ENCODE data around the gene CEMIP2. TPM values are rescaled to one million over a fixed set of nuclear protein-coding genes. Genes with fewer than 3 reads are reported as not detected.

Gene CEMIP2
- total RNA-seq, 2 donors from 2014 or later: 15.6 to 87.7 TPM

- Histone ChIP-seq H3K36me3 (no peaks in the 10 kb centered on the region), H3K27me3 (no peaks in the 10 kb centered on the region), H3K9me3 (no peaks in the 10 kb centered on the region), H3K4me1 (peaks cover 0 to 21% of the 10 kb centered on the region in 2 donors), H3K4me3 (peak overlapping the region; percentile 74), H3K27ac (peak overlapping the region; percentile 90 to 97)
- DNase-seq (ENCODE audit: low spot score): peak; percentile 89
- TF ChIP-seq, protein P1, sequence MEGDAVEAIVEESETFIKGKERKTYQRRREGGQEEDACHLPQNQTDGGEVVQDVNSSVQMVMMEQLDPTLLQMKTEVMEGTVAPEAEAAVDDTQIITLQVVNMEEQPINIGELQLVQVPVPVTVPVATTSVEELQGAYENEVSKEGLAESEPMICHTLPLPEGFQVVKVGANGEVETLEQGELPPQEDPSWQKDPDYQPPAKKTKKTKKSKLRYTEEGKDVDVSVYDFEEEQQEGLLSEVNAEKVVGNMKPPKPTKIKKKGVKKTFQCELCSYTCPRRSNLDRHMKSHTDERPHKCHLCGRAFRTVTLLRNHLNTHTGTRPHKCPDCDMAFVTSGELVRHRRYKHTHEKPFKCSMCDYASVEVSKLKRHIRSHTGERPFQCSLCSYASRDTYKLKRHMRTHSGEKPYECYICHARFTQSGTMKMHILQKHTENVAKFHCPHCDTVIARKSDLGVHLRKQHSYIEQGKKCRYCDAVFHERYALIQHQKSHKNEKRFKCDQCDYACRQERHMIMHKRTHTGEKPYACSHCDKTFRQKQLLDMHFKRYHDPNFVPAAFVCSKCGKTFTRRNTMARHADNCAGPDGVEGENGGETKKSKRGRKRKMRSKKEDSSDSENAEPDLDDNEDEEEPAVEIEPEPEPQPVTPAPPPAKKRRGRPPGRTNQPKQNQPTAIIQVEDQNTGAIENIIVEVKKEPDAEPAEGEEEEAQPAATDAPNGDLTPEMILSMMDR (IDR thresholded peaks at IDR 0.05): peak in 1 of 2 donors; percentile 39
Measured at GRCh38 chr9:71769175-71770161, 1.2 kb upstream of the CEMIP2 start.

DNA sequence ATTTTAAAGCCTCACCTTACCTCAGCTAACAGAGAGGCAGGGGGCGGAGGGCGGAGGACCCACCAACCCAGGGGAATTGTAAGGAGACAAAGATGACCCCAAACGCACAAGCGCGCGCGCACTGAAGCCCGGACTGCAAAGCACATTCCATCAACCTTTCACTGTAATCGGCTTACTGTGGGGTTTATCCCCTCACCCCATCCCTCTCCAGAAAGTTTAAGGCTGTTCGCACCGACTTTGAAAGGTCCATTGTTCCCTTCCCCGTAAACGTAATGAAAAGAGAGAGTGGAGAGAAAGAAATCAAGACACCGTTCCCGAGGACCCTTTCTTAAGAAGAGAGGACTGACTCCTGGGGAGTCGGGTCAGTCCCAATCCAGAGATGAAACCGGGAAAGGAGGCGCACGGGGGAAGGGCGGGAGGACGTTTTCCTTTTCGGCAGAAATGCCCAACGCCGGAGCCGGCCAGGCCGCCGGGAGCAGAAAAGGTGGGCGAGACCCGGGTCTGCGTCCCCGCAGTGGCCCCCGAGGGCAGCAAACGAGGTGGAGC, 464 bp downstream of the CEMIP2 start:
- Histone ChIP-seq H3K36me3 (no peaks in the 10 kb centered on the region), H3K27ac (peak overlapping the region; percentile 90 to 97), H3K9me3 (no peaks in the 10 kb centered on the region), H3K4me3 (peak overlapping the region; percentile 74), H3K4me1 (peaks cover 0 to 21% of the 10 kb centered on the region in 2 donors), H3K27me3 (no peaks in the 10 kb centered on the region)
- TF ChIP-seq, protein P1 (IDR thresholded peaks at IDR 0.05): no peak
- no peak for DNase-seq (ENCODE audit: low spot score)

GRCh38 chr9:71767163-71767775, 1.0 kb downstream of the CEMIP2 start:
- Histone ChIP-seq H3K4me3 (peak overlapping the region; percentile 74), H3K27me3 (no peaks in the 10 kb centered on the region), H3K9me3 (no peaks in the 10 kb centered on the region), H3K4me1 (peaks cover 0 to 21% of the 10 kb centered on the region in 2 donors), H3K27ac (peak overlapping the region in 1 of 2 donors; percentile 90), H3K36me3 (no peaks in the 10 kb centered on the region)
- TF ChIP-seq, protein P1 (IDR thresholded peaks at IDR 0.05): no peak
- DNase-seq (ENCODE audit: low spot score): no peak

- TF ChIP-seq, protein P1 (IDR thresholded peaks at IDR 0.05): no peak
- H3K27me3 ChIP-seq: no peaks in the 10 kb centered on the region
- H3K4me3 ChIP-seq: peak overlapping the region; percentile 74
- peaks cover 0 to 21% of the 10 kb centered on the region in 2 donors for H3K4me1 ChIP-seq
- no peak for DNase-seq (ENCODE audit: low spot score)
- H3K9me3 ChIP-seq: no peaks in the 10 kb centered on the region
- H3K27ac ChIP-seq: no peak overlapping the region
- H3K36me3 ChIP-seq: no peaks in the 10 kb centered on the region
Measured at GRCh38 chr9:71766663-71767062, 1.6 kb downstream of the CEMIP2 start.

DNA sequence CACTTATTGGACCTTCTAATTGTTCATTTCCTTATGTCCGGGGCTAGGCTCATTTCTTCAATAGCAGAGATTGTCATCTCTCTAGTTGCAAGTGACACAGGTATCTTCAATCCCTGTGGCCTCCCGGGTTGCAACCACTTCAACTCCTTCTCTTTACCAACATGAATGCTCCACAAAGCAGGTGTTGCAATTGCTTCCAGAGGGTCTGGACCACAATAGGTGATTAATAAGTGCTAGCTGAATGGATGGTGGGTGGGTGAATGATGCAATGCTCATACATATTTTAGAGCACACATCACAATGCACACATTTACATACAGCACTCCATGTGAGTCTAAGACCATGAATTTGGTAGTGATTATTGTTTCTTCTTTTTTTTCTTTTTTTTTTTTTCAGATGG, 2.6 kb downstream of the CEMIP2 start:
- Histone ChIP-seq H3K4me3 (no peak overlapping the region), H3K36me3 (no peaks in the 10 kb centered on the region), H3K9me3 (no peaks in the 10 kb centered on the region), H3K27me3 (no peaks in the 10 kb centered on the region), H3K27ac (no peak overlapping the region), H3K4me1 (peaks cover 0 to 21% of the 10 kb centered on the region in 2 donors)
- TF ChIP-seq, protein P1 (IDR thresholded peaks at IDR 0.05): no peak
- DNase-seq (ENCODE audit: low spot score): no peak
